SK-N-SH treated with all-trans-retinoic acid at 6 μM for 48 hours (cell line): ENCODE measurements around the gene RFFL.
"Not testable (repeated sequence)": the region's sequence is repeated elsewhere in the genome, so short reads cannot be mapped to it uniquely, and the experiment has no call there.

Experiments used
- ATAC-seq: fragments of 200-7000 bp; cut with Tn5 transposase; 3 replicates; pipeline ENCODE4 v1.9.1; 2020; ENCODE audit warnings: mild to moderate bottlenecking, moderate library complexity
- ARNTL ChIP-seq: fragments of 450-650 bp; formaldehyde crosslinking; IDR thresholded peaks from 2 replicates; pipeline ENCODE4 v1.5.0; 2020; ENCODE audit warnings: low read depth, mild to moderate bottlenecking, moderate library complexity, borderline replicate concordance
- BACH2 ChIP-seq: fragments of 250-450 bp; sonication (Bioruptor Pico); IDR thresholded peaks from 2 replicates; pipeline ENCODE4 v1.9.0; 2021; ENCODE audit warnings: mild to moderate bottlenecking, borderline replicate concordance
- CREB5 ChIP-seq: fragments of 250-450 bp; sonication (Bioruptor Pico); IDR thresholded peaks from 2 replicates; pipeline ENCODE4 v1.5.1; 2020; ENCODE audit warnings: low read depth, mild to moderate bottlenecking, moderate library complexity
- CSRNP3 ChIP-seq: fragments of 250-450 bp; sonication (Bioruptor Pico); IDR thresholded peaks from 2 replicates; pipeline ENCODE4 v1.5.1; 2021; ENCODE audit warnings: mild to moderate bottlenecking, moderate library complexity
- GLIS3 ChIP-seq: fragments of 250-450 bp; sonication (Bioruptor Pico); IDR thresholded peaks from 2 replicates; pipeline ENCODE4 v1.5.0; 2020; ENCODE audit warnings: mild to moderate bottlenecking, moderate library complexity
- ISL1 ChIP-seq: fragments of 250-450 bp; sonication (Bioruptor Pico); IDR thresholded peaks from 2 replicates; pipeline ENCODE4 v2.1.2; 2022; ENCODE audit warnings: mild to moderate bottlenecking, moderate library complexity
- POU6F1 ChIP-seq: fragments of 250-450 bp; sonication (Bioruptor Pico); IDR thresholded peaks from 2 replicates; pipeline ENCODE4 v1.8.0; 2021; ENCODE audit warnings: low read depth, mild to moderate bottlenecking, moderate library complexity, borderline replicate concordance
- PPARA ChIP-seq: fragments of 250-450 bp; sonication (Bioruptor Pico); IDR thresholded peaks from 2 replicates; pipeline ENCODE4 v1.5.0; 2020; ENCODE audit warnings: mild to moderate bottlenecking, borderline replicate concordance
- SNAI2 ChIP-seq: fragments of 250-450 bp; sonication (Bioruptor Pico); IDR thresholded peaks from 2 replicates; pipeline ENCODE4 v1.5.0; 2020; ENCODE audit warnings: mild to moderate bottlenecking, moderate library complexity
- TCF4 ChIP-seq: fragments of 250-450 bp; sonication (Bioruptor Pico); IDR thresholded peaks from 2 replicates; pipeline ENCODE4 v1.8.0; 2021; ENCODE audit warnings: mild to moderate bottlenecking, moderate library complexity, borderline replicate concordance
- TOX ChIP-seq: fragments of 250-450 bp; sonication (Bioruptor Pico); IDR thresholded peaks from 2 replicates; pipeline ENCODE4 v1.8.0; 2021; ENCODE audit warnings: mild to moderate bottlenecking, moderate library complexity, borderline replicate concordance
- TSHZ2 ChIP-seq: fragments of 250-450 bp; sonication (Bioruptor Pico); IDR thresholded peaks from 2 replicates; pipeline ENCODE4 v1.5.0; 2020; ENCODE audit warnings: mild to moderate bottlenecking, moderate library complexity
- ZC3H10 ChIP-seq: fragments of 250-450 bp; sonication (Bioruptor Pico); IDR thresholded peaks from 2 replicates; pipeline ENCODE4 v1.5.1; 2021; ENCODE audit warnings: mild to moderate bottlenecking, moderate library complexity
- ZFP30 ChIP-seq: fragments of 450-650 bp; formaldehyde crosslinking; IDR thresholded peaks from 2 replicates; pipeline ENCODE4 v1.5.0; 2022; ENCODE audit warnings: mild to moderate bottlenecking, moderate library complexity
- ZNF565 ChIP-seq: fragments of 450-650 bp; formaldehyde crosslinking; conservative IDR thresholded peaks from 2 replicates; pipeline ENCODE4 v1.5.0; 2020; ENCODE audit warnings: low read depth, mild to moderate bottlenecking, moderate library complexity
- ZNF70 ChIP-seq: fragments of 450-650 bp; formaldehyde crosslinking; IDR thresholded peaks from 2 replicates; pipeline ENCODE4 v1.5.0; 2020; ENCODE audit warnings: mild to moderate bottlenecking, moderate library complexity

RFFL gene

GRCh38 chr17:35094902-35095301 is 31.4 kb upstream of the RFFL start:
- peak; percentile 81 for ATAC-seq
- TF ChIP-seq BACH2 (CRISPR knock-in tag) (no peak), PPARA (CRISPR knock-in tag) (no peak), TSHZ2 (no peak), ZC3H10 (CRISPR knock-in tag) (no peak), ISL1 (no peak), CSRNP3 (CRISPR knock-in tag) (no peak), POU6F1 (CRISPR knock-in tag) (no peak)

GRCh38 chr17:35090707-35091106 is 27.2 kb upstream of the RFFL start:
- ATAC-seq = not testable (repeated sequence)

- ATAC-seq = peak; percentile 1; the same call in 1 of the 3 replicates
- TF ChIP-seq SNAI2 (CRISPR knock-in tag) (no peak), CREB5 (CRISPR knock-in tag) (no peak), TCF4 (no peak), ZNF565 (CRISPR knock-in tag) (no peak), TSHZ2 (no peak), ARNTL (CRISPR knock-in tag) (no peak), GLIS3 (no peak), ZFP30 (CRISPR knock-in tag) (no peak), TOX (CRISPR knock-in tag) (no peak), BACH2 (CRISPR knock-in tag) (no peak), CSRNP3 (CRISPR knock-in tag) (no peak), ZNF70 (CRISPR knock-in tag) (no peak), ISL1 (no peak)
Measured at GRCh38 chr17:35089586-35090296, 26.2 kb upstream of the RFFL start.
